ENCODE measurements around the gene MC1R.
"Not testable (repeated sequence)": the region's sequence is repeated elsewhere in the genome, so short reads cannot be mapped to it uniquely, and the experiment has no call there.

MC1R gene

GRCh38 chr16:89918453-89919347 is at the start of gene MC1R:
TSS of gene MC1R (plus strand) at chr16:89918862. CDS start at chr16:89919259, 397 bp downstream.
- DNase-seq = peak; percentile 60 to 66

GRCh38 chr16:89869911-89870310 is 48.8 kb upstream of the MC1R start:
- DNase-seq = no peak

- no peak for DNase-seq
Observed at GRCh38 chr16:89870440-89870839, 48.2 kb upstream of the MC1R start.

GRCh38 chr16:89871895-89872294 is 46.8 kb upstream of the MC1R start:
- DNase-seq = no peak

GRCh38 chr16:89873109-89873971 is 45.3 kb upstream of the MC1R start, which contains the start of gene TCF25:
TSS of gene TCF25 (plus strand) at chr16:89873592. CDS start at chr16:89873668, 76 bp downstream.
- DNase-seq = peak; percentile 69 to 74

- peak; percentile 84 to 92 for DNase-seq
Observed at GRCh38 chr16:89873972-89874689, 44.5 kb upstream of the MC1R start.

GRCh38 chr16:89879123-89879522 is 39.5 kb upstream of the MC1R start:
- not testable (repeated sequence) for DNase-seq

GRCh38 chr16:89880477-89881367 is 37.9 kb upstream of the MC1R start:
- DNase-seq = no peak

GRCh38 chr16:89881368-89881730 is 37.3 kb upstream of the MC1R start:
- DNase-seq = no peak

GRCh38 chr16:89883346-89884040 is 35.2 kb upstream of the MC1R start:
- no peak for DNase-seq

GRCh38 chr16:89884041-89884421 is 34.6 kb upstream of the MC1R start:
- DNase-seq = no peak

GRCh38 chr16:89887243-89887642 is 31.4 kb upstream of the MC1R start:
- DNase-seq = no peak

GRCh38 chr16:89890200-89890599 is 28.5 kb upstream of the MC1R start:
- no peak for DNase-seq

GRCh38 chr16:89890886-89891657 is 27.6 kb upstream of the MC1R start:
- no peak for DNase-seq

GRCh38 chr16:89892055-89892630 is 26.5 kb upstream of the MC1R start:
- DNase-seq = no peak

- no peak for DNase-seq
Observed at GRCh38 chr16:89892635-89893034, 26.0 kb upstream of the MC1R start.

- DNase-seq = no peak
Observed at GRCh38 chr16:89893642-89894548, 24.8 kb upstream of the MC1R start.

- DNase-seq = no peak
Observed at GRCh38 chr16:89895482-89896250, 23.0 kb upstream of the MC1R start.

All from Kasumi-1 (cell line).